Femur (tissue), 1 donor: ENCODE results near the gene LIPA.
"Not testable (repeated sequence)": the region's sequence is repeated elsewhere in the genome, so short reads cannot be mapped to it uniquely, and the experiment has no call there.

Experiments used
- DNase-seq: peaks from one replicate; pipeline ENCODE4 v3.0.0-alpha.2; 2017

Gene LIPA

GRCh38 chr10:89269433-89270152 is 18.0 kb upstream of the LIPA start:
- no peak for DNase-seq

DNA sequence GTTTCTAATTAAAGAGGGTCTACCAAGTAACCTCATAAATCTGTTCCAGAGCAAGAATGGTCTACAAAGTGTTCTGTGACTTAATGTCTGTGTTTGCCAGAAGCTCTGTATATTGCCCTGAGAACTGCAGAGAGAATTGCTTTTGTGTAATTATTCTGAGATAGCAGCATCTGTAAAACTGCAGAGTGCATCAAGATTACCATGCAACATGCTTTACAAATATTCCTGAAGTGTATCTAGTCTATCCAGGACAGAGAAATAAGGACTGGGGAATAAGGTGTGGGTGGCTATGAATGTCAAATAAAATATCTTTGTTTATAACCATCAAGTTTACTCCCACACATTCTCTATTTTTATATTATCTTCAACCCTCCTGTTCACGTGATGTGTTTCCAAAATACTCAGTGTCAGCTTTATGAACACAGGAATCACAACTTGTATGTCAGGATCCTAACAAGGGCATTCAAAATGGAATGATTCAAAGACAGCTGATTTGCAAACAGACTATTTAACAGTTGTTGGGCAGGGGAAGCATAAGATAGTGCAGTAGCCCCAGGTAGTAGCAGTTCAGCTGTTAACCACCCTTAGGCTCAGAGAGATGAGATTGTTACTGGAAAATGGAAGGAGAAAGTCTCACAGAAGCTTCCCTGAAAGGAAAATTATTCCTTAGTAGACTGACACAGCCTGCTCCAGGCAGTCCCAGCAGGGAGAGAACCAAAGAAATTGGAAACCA is 15.3 kb upstream of the LIPA start:
- no peak for DNase-seq

- no peak for DNase-seq
Observed at GRCh38 chr10:89263531-89263930, 12.0 kb upstream of the LIPA start.

GRCh38 chr10:89263091-89263490 is 11.5 kb upstream of the LIPA start:
- no peak for DNase-seq

DNA sequence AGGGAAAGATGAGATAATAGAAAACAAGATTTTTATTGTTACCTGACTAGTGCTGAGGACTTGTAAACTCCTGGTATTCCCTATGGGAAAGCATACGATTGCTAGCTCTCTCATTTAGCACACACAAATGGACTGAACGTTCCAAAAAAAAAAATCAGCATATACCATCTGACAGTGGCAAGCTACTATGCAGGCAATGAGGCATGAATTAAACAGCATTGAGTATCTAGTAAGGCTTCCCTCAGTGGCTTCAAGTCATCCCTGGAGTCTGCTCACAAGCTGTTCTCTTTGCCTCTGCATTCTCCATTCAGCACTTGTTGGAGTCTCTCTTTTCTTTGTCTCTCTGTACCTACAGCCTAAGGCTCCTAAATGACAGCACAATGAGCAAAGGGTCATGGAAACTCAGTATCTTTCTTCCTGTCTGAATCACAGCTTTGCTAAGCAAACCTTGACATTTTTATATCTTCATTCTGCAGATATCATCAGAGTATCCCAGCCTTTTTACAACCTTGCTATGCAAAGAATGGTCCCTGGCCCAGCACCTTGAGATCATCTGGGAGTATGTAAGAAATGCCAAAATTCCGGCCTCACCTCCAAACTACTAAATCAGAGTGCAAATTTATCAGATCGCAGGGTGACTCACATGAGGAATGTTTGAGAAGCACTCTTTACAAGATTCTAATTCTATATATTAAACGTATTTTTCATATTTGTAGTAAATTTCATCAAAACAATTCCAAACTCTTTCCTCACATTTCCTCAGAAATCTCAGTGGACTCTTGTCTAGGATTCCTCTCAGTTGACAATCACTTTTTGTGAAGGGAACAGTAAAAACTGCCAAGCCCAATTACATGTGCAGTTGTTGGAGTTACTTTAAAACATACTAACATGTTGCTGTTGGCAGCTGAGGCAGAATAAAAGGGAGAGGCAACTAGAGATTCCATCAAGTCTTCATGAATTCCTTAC is 10.8 kb upstream of the LIPA start:
- DNase-seq: no peak

GRCh38 chr10:89258881-89259280 is 7.3 kb upstream of the LIPA start:
- no peak for DNase-seq

DNA sequence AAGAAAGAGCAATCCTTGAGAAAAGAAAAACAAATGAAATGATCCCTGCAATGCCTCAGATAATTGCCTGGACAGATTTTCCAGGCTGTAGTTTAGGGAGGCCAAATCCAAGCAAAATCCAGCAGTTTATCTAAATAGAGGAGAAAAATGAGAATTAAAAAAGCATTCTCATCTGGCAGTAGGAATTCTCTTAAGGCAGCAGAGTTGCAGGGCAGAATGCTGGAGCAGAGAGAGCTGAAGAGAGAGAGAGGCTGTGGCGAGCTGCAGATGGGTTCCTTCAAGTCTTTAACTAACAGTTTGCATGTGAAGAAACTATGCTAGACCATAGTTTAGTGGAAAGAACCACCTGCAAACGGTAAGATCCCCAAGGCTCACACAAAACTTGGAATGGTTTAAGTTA is 6.0 kb upstream of the LIPA start:
- DNase-seq: no peak

- no peak for DNase-seq
Observed at GRCh38 chr10:89256962-89257361, 5.4 kb upstream of the LIPA start.

- DNase-seq: no peak
Observed at GRCh38 chr10:89256340-89256739, 4.8 kb upstream of the LIPA start.

- DNase-seq: no peak
Observed at GRCh38 chr10:89255793-89256192, 4.2 kb upstream of the LIPA start.

- DNase-seq: not testable (repeated sequence)
Observed at GRCh38 chr10:89255091-89255579, 3.6 kb upstream of the LIPA start.

GRCh38 chr10:89252225-89252585 is 630 bp upstream of the LIPA start:
- DNase-seq: no peak

DNA sequence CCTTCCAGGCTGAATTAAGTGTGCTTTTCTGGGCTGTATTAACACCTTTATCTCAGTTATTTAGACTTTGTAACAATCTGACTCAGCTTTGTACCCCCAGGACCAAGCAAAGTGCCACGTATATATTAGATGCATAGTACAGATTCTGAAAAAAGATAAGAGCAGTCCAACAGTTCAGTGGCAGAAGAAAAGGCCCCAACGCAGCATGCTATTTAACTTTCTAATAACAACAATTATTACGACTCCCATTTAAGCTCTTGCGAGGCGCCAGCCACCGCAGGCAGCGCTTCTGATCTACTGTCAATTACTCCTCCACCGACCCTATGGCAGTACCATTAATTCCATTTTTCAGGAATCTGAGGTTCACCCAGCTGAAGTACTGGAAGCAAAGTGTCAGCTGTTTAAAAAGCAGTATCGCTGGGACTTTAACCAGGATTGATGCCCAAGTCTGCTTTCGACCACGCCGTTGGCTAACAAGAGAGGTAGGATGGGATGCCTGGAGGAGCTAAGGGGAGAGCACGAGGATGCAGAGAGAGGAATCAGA is 638 bp downstream of the LIPA start:
- DNase-seq: no peak

DNA sequence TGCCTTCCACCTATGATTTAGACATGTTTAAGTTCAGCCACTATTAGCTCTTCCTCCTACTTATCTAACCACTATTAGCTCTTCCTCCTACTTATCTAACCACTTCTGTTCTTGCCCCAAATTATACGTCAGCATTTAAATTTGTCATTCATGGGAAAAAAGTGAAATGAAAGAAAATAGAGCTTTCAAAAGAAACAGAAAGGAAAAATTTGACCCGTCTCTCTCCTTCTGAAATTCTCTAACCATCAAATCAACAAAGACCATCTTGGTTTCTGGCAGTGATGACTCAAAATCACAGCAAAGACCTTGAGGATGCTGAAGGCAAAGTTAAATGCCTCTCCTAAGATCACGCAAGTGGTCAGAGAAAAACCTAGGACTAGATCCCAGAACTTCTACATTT is 2.6 kb downstream of the LIPA start:
- DNase-seq: no peak

DNA sequence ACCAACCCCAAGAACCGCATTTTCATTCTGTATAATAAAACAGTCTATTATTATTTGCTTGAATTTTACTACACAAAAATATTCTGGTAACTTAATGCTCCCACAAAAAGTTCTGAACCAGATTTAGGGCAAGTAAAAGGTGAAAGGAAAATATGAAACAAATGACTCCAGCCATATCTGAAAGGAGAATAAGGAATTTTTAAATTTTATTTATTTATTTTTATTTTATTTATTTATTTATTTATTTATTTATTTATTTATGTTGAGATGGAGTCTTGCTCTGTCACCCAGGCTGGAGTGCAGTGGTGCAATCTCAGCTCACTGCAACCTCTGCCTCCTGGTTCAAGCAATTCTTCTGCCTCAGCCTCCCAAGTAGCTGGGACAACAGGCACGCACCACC is 4.0 kb downstream of the LIPA start:
- not testable (repeated sequence) for DNase-seq

GRCh38 chr10:89245802-89246201 is 5.8 kb downstream of the LIPA start:
- DNase-seq: no peak

DNA sequence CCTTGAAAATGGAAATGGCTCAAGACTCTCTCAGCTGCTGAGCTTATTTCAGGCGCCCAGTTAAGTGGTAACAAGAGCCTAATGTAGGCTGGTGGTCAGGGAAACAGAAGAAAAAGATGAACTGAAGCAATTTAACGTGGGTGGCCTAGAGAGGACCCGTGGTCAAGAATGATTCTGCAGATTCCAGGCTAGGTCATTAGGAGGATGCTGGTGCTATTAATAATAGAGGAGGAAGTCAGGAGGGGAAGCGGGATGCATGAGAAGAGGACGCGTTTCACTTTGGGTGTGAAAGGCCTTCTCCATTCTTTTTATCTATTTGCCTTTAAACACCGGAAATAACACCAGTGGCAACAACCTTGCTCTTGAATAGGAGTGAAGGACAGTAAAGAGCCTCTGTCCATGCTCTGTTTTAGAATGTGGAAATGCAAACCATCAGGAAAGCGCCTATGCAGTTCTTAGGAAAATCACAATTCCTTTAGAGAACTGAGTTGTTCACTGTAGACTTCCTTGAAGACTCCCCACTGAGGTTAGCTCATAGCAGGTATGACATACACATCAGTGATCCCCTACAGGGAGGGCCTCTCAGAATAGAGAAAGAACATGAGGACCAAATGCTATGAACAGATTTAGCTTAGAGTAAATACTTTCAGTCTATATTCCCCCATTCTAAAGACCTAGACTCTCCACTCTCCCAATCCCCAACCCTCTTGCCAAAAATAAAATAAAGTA is 8.6 kb downstream of the LIPA start:
- DNase-seq: no peak

DNA sequence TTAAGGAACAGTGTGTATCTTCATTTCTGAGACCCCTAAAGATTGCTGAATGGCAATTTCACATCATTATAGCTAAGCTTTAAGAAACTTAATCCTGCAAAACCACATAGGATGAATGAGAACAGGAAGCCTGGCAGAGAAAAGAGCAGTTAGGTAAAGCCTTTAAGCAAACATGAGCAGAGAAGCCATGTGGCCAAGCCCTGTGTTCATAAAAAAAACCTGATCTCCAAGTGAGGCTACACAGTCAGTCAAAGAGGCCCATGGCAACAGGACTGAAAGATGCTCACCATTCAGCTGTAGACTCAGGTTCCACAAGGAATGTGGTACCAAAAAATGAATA is 9.3 kb downstream of the LIPA start:
- DNase-seq: no peak

DNA sequence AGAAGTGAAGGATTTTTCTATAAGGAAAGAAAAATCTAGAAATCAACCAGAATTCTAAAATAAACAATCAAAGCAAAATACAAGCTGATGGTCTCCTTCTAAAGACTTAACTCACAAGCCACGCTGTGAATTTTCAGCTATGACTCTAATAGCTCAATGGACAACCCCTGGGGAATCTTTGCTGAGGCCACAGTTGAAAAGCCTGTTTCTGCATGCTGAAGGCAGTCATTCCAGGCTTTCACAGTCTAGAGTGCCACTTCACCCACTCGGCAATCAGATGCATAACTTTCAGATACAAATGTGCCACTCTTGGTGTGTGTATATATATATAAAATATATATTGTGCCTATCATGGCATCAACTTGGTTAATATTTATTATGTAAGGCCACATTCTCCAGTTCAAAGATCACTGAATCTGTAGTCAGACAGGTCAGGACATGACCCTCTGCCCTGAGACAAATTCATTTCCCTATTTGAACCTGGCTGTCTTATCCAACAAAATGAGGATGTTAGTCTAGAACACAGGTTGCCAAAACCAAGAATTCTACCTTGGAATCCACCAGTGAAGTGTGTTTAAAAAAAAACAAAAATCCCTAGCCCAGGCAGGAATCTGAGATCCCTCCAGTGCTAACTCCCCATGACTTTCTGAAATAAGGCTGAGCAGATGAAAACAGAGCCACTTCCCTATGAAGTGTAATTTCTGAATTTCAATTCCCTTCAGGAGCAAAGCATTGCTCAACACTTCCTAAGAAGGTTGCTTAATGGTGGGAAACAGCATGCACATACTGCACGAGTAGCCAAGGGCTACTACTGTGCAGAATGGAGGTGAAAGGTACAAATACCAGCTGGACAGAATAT is 9.9 kb downstream of the LIPA start:
- DNase-seq: no peak

DNA sequence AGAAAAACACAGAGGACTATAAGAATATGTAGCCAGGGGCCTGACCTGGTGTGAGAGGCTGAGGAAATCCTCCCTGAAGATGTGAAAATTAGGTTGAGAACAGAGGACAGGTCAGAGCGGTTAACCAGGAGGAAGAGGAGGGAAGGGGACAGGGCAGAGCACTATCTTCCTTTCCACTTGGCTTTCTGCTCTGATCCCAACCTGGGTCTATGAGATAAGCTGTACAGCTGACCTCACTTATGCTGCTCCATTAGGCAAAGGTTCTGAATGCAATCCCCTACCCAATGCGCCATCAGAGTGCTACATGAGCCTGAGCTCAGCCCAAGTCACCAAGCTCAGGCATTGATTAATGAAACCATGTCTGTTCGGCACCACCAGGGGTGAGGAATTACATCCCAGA is 10.5 kb downstream of the LIPA start:
- DNase-seq: no peak

DNA sequence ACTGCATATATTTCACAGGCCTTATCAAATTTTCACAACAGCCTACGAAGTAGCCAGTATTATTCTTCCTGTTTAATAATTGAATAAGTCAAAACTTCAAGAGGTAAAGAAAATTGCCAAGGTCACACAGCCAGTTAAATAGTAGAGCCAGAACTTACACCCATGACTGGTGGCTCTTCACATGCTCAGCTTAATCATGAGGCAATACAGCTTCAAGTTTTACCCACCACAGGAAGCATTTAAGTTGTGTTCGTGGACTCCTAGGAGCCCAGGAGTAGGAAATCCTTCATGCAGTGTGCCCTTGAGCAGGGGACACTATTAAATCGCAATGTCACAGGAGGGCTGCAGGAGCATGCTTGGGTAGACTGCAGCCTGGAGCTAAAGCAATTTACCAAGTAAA is 11.1 kb downstream of the LIPA start:
- DNase-seq: no peak
